HUES64 (cell line): Measurements from ENCODE around the gene CISTR.
A peak's percentile ranks its signal among the peaks of the same experiment; 100 is the strongest.

Experiments
- H3K27ac ChIP-seq: 2 replicates; pipeline ENCODE4 v1.7.0; 2013; ENCODE audit warnings: low read depth, low read length, inconsistent platforms
- H3K27me3 ChIP-seq: 2 replicates; pipeline ENCODE4 v1.6.1; 2013; ENCODE audit warnings: mild to moderate bottlenecking, low read length; ENCODE audit not compliant: insufficient read depth
- H3K36me3 ChIP-seq: 2 replicates; pipeline ENCODE4 v1.6.1; 2013; ENCODE audit warnings: mild to moderate bottlenecking, low read length; ENCODE audit not compliant: insufficient read depth
- H3K4me1 ChIP-seq: 2 replicates; pipeline ENCODE4 v1.6.1; 2013; ENCODE audit warnings: mild to moderate bottlenecking, low read length, moderate library complexity; ENCODE audit not compliant: insufficient read depth
- H3K4me3 ChIP-seq: 2 replicates; pipeline ENCODE4 v1.5.1; 2013; ENCODE audit warnings: mild to moderate bottlenecking, low read length, moderate library complexity
- H3K9ac ChIP-seq: 2 replicates; pipeline ENCODE4 v1.6.1; 2013; ENCODE audit warnings: mild to moderate bottlenecking, low read depth, low read length
- H3K9me3 ChIP-seq: 2 replicates; pipeline ENCODE4 v1.6.1; 2013; ENCODE audit warnings: low read depth, low read length; ENCODE audit not compliant: insufficient read depth
- WGBS: fragments of 150-250, 120-280 bp; methylation state at CpG from one replicate; pipeline ENCODE4 v1.1.7; 2013; ENCODE audit warnings: missing lambda C conversion rate; 5-methylcytosine and 5-hydroxymethylcytosine counted together

CISTR gene

GRCh38 chr12:53696655-53697331 lies 55.0 kb downstream of the CISTR start:
- H3K9ac ChIP-seq, result no peak overlapping the region
- peaks cover 24% of the 10 kb centered on the region for H3K4me1 ChIP-seq
- H3K27ac ChIP-seq, result no peak overlapping the region
- no peaks in the 10 kb centered on the region for H3K9me3 ChIP-seq
- peaks cover 80% of the 10 kb centered on the region for H3K27me3 ChIP-seq
- H3K36me3 ChIP-seq, result no peaks in the 10 kb centered on the region
- H3K4me3 ChIP-seq, result peak overlapping the region; percentile 51
- 47% methylated on average over 21 of the region's 24 CpGs for WGBS
